RWPE2 (cell line): Measurements from ENCODE around the gene TRIM60.
"Not testable (repeated sequence)": the region's sequence is repeated elsewhere in the genome, so short reads cannot be mapped to it uniquely, and the experiment has no call there.

Source experiments
- ATAC-seq: fragments of 200-7000 bp; cut with Tn5 transposase; 3 replicates; pipeline ENCODE4 v1.9.1; 2021; ENCODE audit warnings: low read depth
- DNase-seq: peaks from one replicate; pipeline ENCODE4 v3.0.0-alpha.2; 2020; ENCODE audit warnings: low spot score
- H3K27ac ChIP-seq: fragments of 450-650 bp; 2 replicates; pipeline ENCODE4 v1.5.1; 2017; ENCODE audit warnings: mild to moderate bottlenecking; ENCODE audit not compliant: poor library complexity, severe bottlenecking
- H3K27me3 ChIP-seq: fragments of 250-450 bp; sonication (Bioruptor Pico); 2 replicates; pipeline ENCODE4 v1.5.1; 2021; ENCODE audit warnings: mild to moderate bottlenecking, moderate library complexity; ENCODE audit not compliant: insufficient read depth, poor library complexity, severe bottlenecking
- H3K36me3 ChIP-seq: fragments of 250-450 bp; sonication (Bioruptor Pico); 2 replicates; pipeline ENCODE4 v1.5.1; 2020; ENCODE audit warnings: low read depth, mild to moderate bottlenecking, moderate library complexity
- H3K4me1 ChIP-seq: fragments of 250-450 bp; sonication (Bioruptor Pico); 2 replicates; pipeline ENCODE4 v1.5.1; 2021; ENCODE audit warnings: mild to moderate bottlenecking, moderate library complexity; ENCODE audit not compliant: insufficient read depth, poor library complexity, severe bottlenecking
- H3K4me3 ChIP-seq: fragments of 250-450 bp; sonication (Bioruptor Pico); 2 replicates; pipeline ENCODE4 v1.5.1; 2021; ENCODE audit warnings: mild to moderate bottlenecking, moderate library complexity; ENCODE audit not compliant: severe bottlenecking
- H3K9me3 ChIP-seq: fragments of 250-450 bp; sonication (Bioruptor Pico); 2 replicates; pipeline ENCODE4 v1.5.1; 2021; ENCODE audit warnings: mild to moderate bottlenecking, moderate library complexity; ENCODE audit not compliant: severe bottlenecking
- TF ChIP-seq, protein P1 (sequence below): fragments of 450-650 bp; IDR thresholded peaks from one replicate; pipeline ENCODE4 v1.5.1; 2017; ENCODE audit warnings: mild to moderate bottlenecking, moderate library complexity; ENCODE audit not compliant: poor library complexity, severe bottlenecking

The TRIM60 gene

DNA sequence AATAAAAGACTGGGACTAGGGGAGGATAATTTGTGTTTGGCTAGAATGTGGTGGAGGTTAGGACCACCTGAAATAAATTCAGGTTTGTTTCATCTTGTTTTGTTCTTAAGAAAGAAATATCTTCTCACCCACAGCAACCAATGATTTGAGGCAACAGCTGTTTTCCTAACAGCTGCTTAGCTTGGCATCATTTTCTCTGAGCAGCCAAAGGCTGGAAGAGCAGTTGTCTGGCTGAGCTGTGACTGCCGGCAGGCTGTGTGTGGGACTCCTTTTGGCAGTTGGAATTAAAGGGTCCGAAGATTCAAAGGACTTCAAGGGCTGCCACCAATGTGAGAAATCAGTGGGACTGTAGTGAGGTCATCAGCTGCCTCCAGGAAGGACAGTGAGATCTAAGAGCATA is 26.9 kb downstream of the TRIM60 start:
- Histone ChIP-seq H3K27me3 (no peaks in the 10 kb centered on the region), H3K9me3 (no peaks in the 10 kb centered on the region), H3K4me1 (no peaks in the 10 kb centered on the region), H3K27ac (no peak overlapping the region), H3K36me3 (no peaks in the 10 kb centered on the region), H3K4me3 (no peak overlapping the region)
- TF ChIP-seq, protein P1, sequence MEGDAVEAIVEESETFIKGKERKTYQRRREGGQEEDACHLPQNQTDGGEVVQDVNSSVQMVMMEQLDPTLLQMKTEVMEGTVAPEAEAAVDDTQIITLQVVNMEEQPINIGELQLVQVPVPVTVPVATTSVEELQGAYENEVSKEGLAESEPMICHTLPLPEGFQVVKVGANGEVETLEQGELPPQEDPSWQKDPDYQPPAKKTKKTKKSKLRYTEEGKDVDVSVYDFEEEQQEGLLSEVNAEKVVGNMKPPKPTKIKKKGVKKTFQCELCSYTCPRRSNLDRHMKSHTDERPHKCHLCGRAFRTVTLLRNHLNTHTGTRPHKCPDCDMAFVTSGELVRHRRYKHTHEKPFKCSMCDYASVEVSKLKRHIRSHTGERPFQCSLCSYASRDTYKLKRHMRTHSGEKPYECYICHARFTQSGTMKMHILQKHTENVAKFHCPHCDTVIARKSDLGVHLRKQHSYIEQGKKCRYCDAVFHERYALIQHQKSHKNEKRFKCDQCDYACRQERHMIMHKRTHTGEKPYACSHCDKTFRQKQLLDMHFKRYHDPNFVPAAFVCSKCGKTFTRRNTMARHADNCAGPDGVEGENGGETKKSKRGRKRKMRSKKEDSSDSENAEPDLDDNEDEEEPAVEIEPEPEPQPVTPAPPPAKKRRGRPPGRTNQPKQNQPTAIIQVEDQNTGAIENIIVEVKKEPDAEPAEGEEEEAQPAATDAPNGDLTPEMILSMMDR, result no peak
- no peak for DNase-seq
- no peak for ATAC-seq

DNA sequence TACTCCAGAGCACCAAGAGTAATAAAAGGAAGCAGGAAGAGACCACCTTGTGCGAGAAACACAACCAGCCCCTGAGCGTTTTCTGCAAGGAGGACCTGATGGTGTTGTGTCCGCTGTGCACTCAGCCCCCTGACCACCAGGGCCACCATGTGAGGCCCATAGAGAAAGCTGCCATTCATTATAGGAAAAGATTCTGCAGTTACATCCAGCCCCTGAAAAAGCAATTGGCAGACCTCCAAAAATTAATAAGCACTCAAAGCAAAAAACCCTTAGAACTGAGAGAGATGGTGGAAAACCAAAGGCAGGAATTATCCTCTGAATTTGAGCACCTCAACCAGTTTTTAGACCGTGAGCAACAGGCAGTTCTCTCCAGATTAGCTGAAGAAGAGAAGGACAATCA is 27.6 kb downstream of the TRIM60 start:
- no peak overlapping the region for H3K27ac ChIP-seq
- no peak overlapping the region for H3K4me3 ChIP-seq
- no peaks in the 10 kb centered on the region for H3K4me1 ChIP-seq
- H3K36me3 ChIP-seq, result no peaks in the 10 kb centered on the region
- TF ChIP-seq, protein P1, result no peak
- no peaks in the 10 kb centered on the region for H3K27me3 ChIP-seq
- DNase-seq (no peak), ATAC-seq (no peak)
- H3K9me3 ChIP-seq, result no peaks in the 10 kb centered on the region

DNA sequence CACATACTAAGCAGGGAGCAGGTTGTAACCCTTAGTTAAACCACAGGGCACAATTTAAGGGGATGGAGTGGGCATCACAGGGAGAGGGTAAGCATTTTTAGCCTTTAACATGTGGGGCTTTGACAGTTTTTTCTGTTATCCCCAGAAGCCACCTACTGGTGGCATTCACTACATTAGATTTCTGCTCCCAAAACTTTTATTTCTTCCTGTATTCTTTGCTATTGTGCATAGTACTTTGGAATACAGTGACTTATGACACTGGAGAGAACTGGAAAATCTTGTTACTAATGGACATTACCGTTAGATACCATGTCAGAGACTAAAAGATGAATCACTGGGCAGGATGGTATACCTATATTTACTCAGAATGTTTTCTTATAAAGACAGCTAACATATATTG is 29.1 kb downstream of the TRIM60 start:
- H3K4me3 ChIP-seq, result no peak overlapping the region
- H3K9me3 ChIP-seq, result no peaks in the 10 kb centered on the region
- no peak for ATAC-seq
- H3K27me3 ChIP-seq, result no peaks in the 10 kb centered on the region
- H3K4me1 ChIP-seq, result no peaks in the 10 kb centered on the region
- DNase-seq, result no peak
- TF ChIP-seq, protein P1, result peak; percentile 36
- no peak overlapping the region for H3K27ac ChIP-seq
- no peaks in the 10 kb centered on the region for H3K36me3 ChIP-seq

DNA sequence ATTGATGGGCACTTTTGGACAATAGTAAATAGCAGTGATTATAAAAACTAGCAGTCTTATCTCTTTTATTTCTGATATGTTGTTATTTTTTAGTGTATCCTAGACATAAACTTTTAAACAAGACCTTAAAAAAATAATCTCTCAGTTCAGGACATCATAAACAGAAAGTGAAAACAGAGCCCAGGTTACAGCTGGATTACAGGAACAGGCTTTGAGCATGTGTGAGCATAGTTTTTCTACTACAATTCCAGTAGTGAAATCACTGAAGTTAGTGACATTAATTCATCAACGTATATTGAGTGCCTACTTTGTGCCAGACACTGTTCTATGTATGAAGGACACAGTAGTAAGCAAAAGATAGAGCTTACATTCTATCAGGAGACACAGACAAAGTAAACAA is 38.8 kb downstream of the TRIM60 start:
- Histone ChIP-seq H3K9me3 (no peaks in the 10 kb centered on the region), H3K4me3 (no peak overlapping the region), H3K27me3 (no peaks in the 10 kb centered on the region), H3K36me3 (no peaks in the 10 kb centered on the region), H3K27ac (no peak overlapping the region), H3K4me1 (no peaks in the 10 kb centered on the region)
- ATAC-seq, result no peak
- TF ChIP-seq, protein P1, result no peak
- DNase-seq, result no peak

DNA sequence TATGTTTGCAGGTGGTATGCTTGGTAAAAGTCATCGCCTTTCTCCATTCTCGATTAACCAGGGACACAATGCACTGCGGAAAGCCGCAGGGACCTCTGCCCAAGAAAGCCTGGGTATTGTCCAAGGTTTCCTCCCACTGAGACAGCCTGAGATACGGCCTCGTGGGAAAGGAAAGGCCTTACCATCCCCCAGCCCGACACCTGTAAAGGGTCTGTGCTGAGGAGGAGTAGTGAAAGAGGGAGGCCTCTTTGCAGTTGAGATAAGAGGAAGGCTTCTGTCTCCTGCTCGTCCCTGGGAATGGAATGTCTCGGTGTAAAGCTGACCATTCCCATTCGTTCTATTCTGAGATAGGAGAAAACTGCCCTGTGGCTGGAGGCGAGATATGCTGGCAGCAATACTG is 41.5 kb downstream of the TRIM60 start:
- not testable (repeated sequence) for H3K4me3 ChIP-seq, H3K4me1 ChIP-seq, H3K27me3 ChIP-seq, ATAC-seq, H3K36me3 ChIP-seq, H3K9me3 ChIP-seq, DNase-seq, H3K27ac ChIP-seq
